PC-9 (cell line): ENCODE data around the gene PTPN13. TPM values are rescaled to one million over a fixed set of nuclear protein-coding genes. Genes with fewer than 3 reads are reported as not detected.

Source experiments
- BruUV-seq: library from RNA; stranded (reverse); fragments of 400-500 nt; replicated peaks from 2 replicates; lab custom pipeline; 2021; lab: Mats Ljungman, UMichigan
- CTCF ChIA-PET: fragments of 300-600 bp; sonication (Branson Sonifier 250); formaldehyde crosslinking; loops from one replicate; lab custom pipeline; 2022; ENCODE audit warnings: antibody characterized with exemption; lab: Charles Lee
- POLR2A ChIA-PET: fragments of 300-600 bp; sonication (Branson Sonifier 250); formaldehyde crosslinking; loops from one replicate; lab custom pipeline; 2022; ENCODE audit warnings: antibody characterized with exemption; ENCODE audit not compliant: unreplicated experiment; lab: Charles Lee
- DNase-seq, 2 experiments: peaks; one replicate each; pipeline versions ENCODE4 v3.0.0 to v3.0.0-alpha.2; 2015 to 2022; ENCODE audit warnings: mixed read lengths in 1 of 2
- H2AFZ ChIP-seq: fragments of 200-600 bp; sonication (generic); 2 replicates; pipeline ENCODE4 v1.8.1; 2017; ENCODE audit warnings: antibody characterized with exemption
- H3F3A ChIP-seq: fragments of 200-600 bp; sonication (generic); 2 replicates; pipeline ENCODE4 v1.8.1; 2017; ENCODE audit warnings: antibody characterized with exemption, mild to moderate bottlenecking, low read depth; ENCODE audit not compliant: insufficient read depth
- H3K27ac ChIP-seq: fragments of 200-600 bp; sonication (generic); 2 replicates; pipeline ENCODE4 v1.6.1; 2016; ENCODE audit warnings: mixed run types
- H3K27me3 ChIP-seq: fragments of 200-600 bp; sonication (generic); 2 replicates; pipeline ENCODE4 v1.6.1; 2016; ENCODE audit warnings: low read depth, mixed run types; ENCODE audit not compliant: insufficient read depth
- H3K36me3 ChIP-seq: fragments of 200-600 bp; sonication (generic); 2 replicates; pipeline ENCODE4 v1.6.1; 2016; ENCODE audit warnings: low read depth, mixed run types
- H3K4me1 ChIP-seq: fragments of 200-600 bp; sonication (generic); replicated peaks from 2 replicates; pipeline ENCODE4 v1.6.1; 2016; ENCODE audit warnings: mixed run types; ENCODE audit not compliant: insufficient read depth
- H3K4me2 ChIP-seq: fragments of 200-600 bp; sonication (generic); 2 replicates; pipeline ENCODE4 v1.6.1; 2017; ENCODE audit warnings: mixed run types
- H3K4me3 ChIP-seq: fragments of 200-600 bp; sonication (generic); 2 replicates; pipeline ENCODE4 v1.6.1; 2016; ENCODE audit warnings: mixed run types
- H3K79me2 ChIP-seq: fragments of 200-600 bp; sonication (generic); 2 replicates; pipeline ENCODE4 v1.6.1; 2017; ENCODE audit warnings: low read depth, mixed run types
- H3K9me2 ChIP-seq: fragments of 200-600 bp; sonication (generic); 2 replicates; pipeline ENCODE4 v1.8.1; 2017; ENCODE audit warnings: mild to moderate bottlenecking; ENCODE audit not compliant: insufficient read depth
- H3K9me3 ChIP-seq: fragments of 200-600 bp; sonication (generic); 2 replicates; pipeline ENCODE4 v1.8.1; 2016; ENCODE audit warnings: low read depth; ENCODE audit not compliant: insufficient read depth
- H4K20me1 ChIP-seq: fragments of 200-600 bp; sonication (generic); 2 replicates; pipeline ENCODE4 v1.8.1; 2017; ENCODE audit not compliant: insufficient read depth
- EZH2 ChIP-seq: fragments of 200-600 bp; sonication (generic); IDR thresholded peaks from 2 replicates; pipeline ENCODE4 v1.8.0; 2017; ENCODE audit warnings: antibody characterized with exemption, low read depth
- intact Hi-C: fragments of 100-400 bp; cut with micrococcal nuclease; formaldehyde crosslinking; loops from one replicate; pipeline ENCODE4 v1.10.0; 2022; ENCODE audit not compliant: unreplicated experiment
- total RNA-seq: library from RNA; stranded (reverse); gene quantifications from 2 replicates; pipeline ENCODE4 v1.2.3, GENCODE V29; 2021
- TF ChIP-seq, protein P1 (sequence below): fragments of 200-600 bp; sonication (generic); conservative IDR thresholded peaks from 2 replicates; pipeline ENCODE4 v1.6.1; 2017; ENCODE audit warnings: mixed run types, antibody characterized with exemption, mild to moderate bottlenecking, moderate library complexity

The PTPN13 gene
- total RNA-seq, 1 experiment from 2014 or later, result 6.9 TPM

DNA sequence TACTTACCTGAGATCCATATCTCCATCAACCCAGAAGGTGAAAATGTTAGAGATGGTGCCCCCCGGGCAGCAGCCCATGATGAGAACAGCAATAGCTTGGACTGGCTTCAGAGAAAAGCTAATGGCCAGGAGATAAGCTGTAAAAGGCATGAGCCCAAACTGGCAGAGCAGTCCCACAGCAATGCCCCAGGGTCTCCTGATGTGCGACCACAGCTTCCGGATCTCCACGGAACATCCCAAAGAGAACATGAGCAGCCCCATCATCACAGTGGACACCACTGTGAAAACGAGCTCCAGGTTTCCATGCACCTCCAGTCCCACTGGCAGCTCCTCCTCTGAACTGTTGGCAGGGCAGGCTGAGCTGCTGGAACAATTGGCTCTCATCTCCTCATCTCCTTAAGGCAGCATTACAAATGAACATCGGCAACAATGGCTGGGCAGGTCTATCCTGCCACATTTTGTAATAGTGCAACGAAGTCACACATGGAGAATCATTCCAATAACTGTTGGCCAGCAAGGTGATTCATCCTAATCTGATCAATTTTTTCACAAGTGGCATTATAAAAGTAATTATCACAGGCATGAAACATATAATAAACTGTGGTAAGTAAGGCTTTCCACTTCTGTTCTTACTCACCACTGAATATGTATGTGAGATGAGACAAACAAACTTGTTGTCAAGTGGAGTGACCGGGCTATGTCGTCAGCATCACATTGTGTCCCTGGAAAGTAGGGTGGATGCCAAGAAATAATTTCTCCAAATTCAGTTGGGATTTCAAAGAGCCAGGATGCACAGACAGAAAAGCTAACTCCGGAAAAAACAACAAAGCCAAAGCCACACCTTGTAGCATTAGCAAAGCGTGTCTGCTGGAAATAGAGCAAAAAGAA lies 254.9 kb downstream of the PTPN13 start, which contains the start of gene SLC10A6:
Gene SLC10A6 (minus strand): TSS at position 653 of the 888 bp plus-strand sequence. CDS start 269 bp downstream, at position 384.
- BruUV-seq, result no TSS peak
- H2AFZ ChIP-seq, result no peak within 1 kb of the TSS
- POLR2A ChIA-PET, result no interaction called here
- intact Hi-C loops, result no loop called here
- no peak for TF ChIP-seq EZH2
- TF ChIP-seq, protein P1, sequence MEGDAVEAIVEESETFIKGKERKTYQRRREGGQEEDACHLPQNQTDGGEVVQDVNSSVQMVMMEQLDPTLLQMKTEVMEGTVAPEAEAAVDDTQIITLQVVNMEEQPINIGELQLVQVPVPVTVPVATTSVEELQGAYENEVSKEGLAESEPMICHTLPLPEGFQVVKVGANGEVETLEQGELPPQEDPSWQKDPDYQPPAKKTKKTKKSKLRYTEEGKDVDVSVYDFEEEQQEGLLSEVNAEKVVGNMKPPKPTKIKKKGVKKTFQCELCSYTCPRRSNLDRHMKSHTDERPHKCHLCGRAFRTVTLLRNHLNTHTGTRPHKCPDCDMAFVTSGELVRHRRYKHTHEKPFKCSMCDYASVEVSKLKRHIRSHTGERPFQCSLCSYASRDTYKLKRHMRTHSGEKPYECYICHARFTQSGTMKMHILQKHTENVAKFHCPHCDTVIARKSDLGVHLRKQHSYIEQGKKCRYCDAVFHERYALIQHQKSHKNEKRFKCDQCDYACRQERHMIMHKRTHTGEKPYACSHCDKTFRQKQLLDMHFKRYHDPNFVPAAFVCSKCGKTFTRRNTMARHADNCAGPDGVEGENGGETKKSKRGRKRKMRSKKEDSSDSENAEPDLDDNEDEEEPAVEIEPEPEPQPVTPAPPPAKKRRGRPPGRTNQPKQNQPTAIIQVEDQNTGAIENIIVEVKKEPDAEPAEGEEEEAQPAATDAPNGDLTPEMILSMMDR, result no peak
- H4K20me1 ChIP-seq, result no peaks in the 10 kb centered on the region
- H3K79me2 ChIP-seq, result no peaks in the 10 kb centered on the region
- CTCF ChIA-PET, result no interaction called here
- no peak within 1 kb of the TSS for H3K4me3 ChIP-seq
- H3K27me3 ChIP-seq, result no peaks in the 10 kb centered on the region
- H3K4me1 ChIP-seq, result no peaks in the 10 kb centered on the region
- H3K9me3 ChIP-seq, result no peaks in the 10 kb centered on the region
- no peak within 1 kb of the TSS for H3K4me2 ChIP-seq
- H3K36me3 ChIP-seq, result no peaks in the 10 kb centered on the region
- no peaks in the 10 kb centered on the region for H3K9me2 ChIP-seq
- no peak for DNase-seq
- H3F3A ChIP-seq, result no peaks in the 10 kb centered on the region
- no peak within 1 kb of the TSS for H3K27ac ChIP-seq

DNA sequence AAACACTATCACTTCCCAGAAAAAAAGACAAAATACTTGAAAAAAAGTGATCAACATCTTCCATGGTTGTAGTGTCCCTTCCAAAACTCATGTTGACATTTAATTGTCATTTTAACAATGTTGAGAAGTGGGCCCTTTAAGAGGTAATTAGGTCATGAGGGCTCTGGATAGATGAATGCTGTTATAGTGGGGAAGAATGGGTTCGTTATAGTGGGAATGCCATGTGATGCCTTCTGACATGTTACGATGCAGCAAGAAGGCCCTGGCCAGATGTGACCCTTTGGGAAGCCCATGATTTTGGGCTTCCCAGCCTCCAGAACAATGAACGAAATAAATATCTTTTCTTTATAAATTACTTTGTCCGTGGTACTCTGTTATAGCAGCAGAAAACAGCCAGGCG lies 259.1 kb downstream of the PTPN13 start:
- TF ChIP-seq, protein P1, result no peak
- TF ChIP-seq EZH2, result no peak
- H3K4me1 ChIP-seq, result peaks cover 30% of the 10 kb centered on the region
- DNase-seq, result no peak
- no peaks in the 10 kb centered on the region for H3K27me3 ChIP-seq
- ChIA-PET CTCF (no interaction called here), POLR2A (no interaction called here)
- H2AFZ ChIP-seq, result no peak overlapping the region
- peaks cover 14% of the 10 kb centered on the region; the same call in 1 of the 2 replicates for H3F3A ChIP-seq
- H3K79me2 ChIP-seq, result no peaks in the 10 kb centered on the region
- no peaks in the 10 kb centered on the region for H3K36me3 ChIP-seq
- no peak overlapping the region for H3K27ac ChIP-seq
- no peaks in the 10 kb centered on the region for H4K20me1 ChIP-seq
- H3K4me2 ChIP-seq, result no peak overlapping the region
- no peaks in the 10 kb centered on the region for H3K9me2 ChIP-seq
- no peak overlapping the region for H3K4me3 ChIP-seq
- BruUV-seq, result no TSS peak
- intact Hi-C loops, result no loop called here
- H3K9me3 ChIP-seq, result no peaks in the 10 kb centered on the region

DNA sequence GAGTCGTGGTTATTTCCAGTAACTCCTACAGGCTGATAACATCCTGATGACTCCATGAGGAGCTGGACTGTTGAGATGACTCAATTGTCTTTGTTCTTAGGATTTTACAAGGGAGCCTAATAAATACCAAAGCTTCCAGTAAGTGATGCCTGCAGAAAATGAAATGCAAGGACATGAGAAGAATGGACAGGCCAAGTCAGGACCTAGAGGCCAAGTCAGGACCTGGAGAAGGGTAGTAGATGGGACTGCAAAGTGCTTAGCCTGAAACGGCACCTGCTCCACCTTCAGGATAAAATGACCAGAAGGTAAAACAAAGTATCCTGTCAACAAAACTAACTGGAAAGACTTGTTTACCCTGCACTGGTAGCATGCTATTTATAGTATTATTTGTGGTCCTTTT lies 261.5 kb downstream of the PTPN13 start:
- intact Hi-C loops, result loop anchor here (5.0 kb wide), 1 partner anchor 37 kb away; the partner anchor contains the start of gene C4orf36
- H3K4me3 ChIP-seq, result no peak overlapping the region; the same call in 1 of the 2 replicates
- BruUV-seq, result no TSS peak
- no peaks in the 10 kb centered on the region for H3K36me3 ChIP-seq
- ChIA-PET POLR2A (no interaction called here), CTCF (interaction anchor here (1.9 kb wide), 1 partner anchor 25 kb away, joined by 10 read pairs; no protein-coding TSS in a partner anchor)
- H3K79me2 ChIP-seq, result no peaks in the 10 kb centered on the region
- no peaks in the 10 kb centered on the region for H4K20me1 ChIP-seq
- H3K4me2 ChIP-seq, result peak overlapping the region; percentile 57
- H3K9me2 ChIP-seq, result no peaks in the 10 kb centered on the region
- peak overlapping the region; percentile 51 for H3K27ac ChIP-seq
- peaks cover 14% of the 10 kb centered on the region; the same call in 1 of the 2 replicates for H3F3A ChIP-seq
- TF ChIP-seq, protein P1, result no peak; the same call in 1 of the 2 replicates
- no peak for TF ChIP-seq EZH2
- no peak overlapping the region for H2AFZ ChIP-seq
- peaks cover 30% of the 10 kb centered on the region for H3K4me1 ChIP-seq
- no peaks in the 10 kb centered on the region for H3K27me3 ChIP-seq
- no peaks in the 10 kb centered on the region for H3K9me3 ChIP-seq
- peak; percentile 24 to 78 for DNase-seq
